SW 1271 (cell line): Measurements from ENCODE around the gene TMEM86B.
"Not testable (repeated sequence)": the region's sequence is repeated elsewhere in the genome, so short reads cannot be mapped to it uniquely, and the experiment has no call there.

ENCODE experiments used
- DNase-seq, 2 experiments: peaks; one replicate each; lab custom pipeline; 2025; lab: John Stamatoyannopoulos, UW

Gene TMEM86B

DNA sequence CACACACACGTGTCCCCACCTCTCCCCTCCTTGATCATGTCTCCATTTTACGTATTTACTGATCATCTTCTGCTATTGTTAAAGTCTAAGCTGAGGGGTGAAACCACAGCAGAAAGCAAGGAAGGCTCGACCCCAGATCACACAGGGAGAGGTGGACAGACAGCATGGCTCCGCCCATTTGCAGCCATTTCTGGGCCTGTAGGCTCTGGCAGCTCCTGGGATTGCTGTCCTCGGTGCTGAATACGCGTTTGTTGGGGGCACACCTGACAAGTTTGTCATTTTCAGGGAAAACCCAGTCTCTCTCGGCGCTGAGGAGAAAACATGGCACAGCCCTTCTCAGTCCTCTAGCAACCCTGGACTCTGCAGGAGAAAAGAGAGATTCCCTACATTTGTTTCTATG, 8.0 kb downstream of the TMEM86B start:
- DNase-seq, result no peak

DNA sequence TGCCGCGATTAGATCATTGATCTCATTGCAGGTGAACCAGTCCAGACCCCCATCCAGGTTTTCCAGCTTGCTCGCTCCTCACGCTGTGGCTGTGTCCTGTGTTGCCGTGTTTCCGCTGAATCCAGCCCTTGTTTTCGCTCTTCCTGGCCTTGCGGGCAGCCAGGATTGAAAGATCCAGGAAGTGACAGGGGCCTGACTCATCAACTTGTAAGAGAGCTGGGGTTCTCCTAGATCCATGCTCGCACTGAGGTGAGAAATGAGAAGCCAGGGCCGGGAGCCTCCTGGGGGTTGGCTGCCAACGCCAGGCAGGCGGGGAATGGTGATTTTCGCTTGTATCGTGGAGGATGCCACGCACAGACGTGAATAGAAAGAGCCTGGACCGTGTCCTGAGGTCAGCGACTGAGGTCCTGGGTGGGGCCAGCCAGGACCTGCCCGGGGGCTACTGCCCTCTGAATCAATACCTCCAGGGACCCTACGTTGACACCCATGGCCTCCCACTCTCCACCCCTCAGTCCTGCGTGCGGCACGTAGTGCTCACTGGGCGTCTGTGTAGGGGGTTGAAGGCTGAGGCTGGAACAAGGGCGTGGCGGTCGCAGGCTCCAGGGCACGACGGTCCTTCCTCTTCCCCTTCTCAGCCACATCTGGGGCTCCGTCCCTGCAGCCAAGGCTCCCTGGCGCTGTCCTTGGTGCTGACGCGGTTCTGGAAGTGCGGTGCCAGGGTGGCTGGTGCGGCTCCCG, 11.9 kb downstream of the TMEM86B start:
- peak; percentile 91 to 97 for DNase-seq

DNA sequence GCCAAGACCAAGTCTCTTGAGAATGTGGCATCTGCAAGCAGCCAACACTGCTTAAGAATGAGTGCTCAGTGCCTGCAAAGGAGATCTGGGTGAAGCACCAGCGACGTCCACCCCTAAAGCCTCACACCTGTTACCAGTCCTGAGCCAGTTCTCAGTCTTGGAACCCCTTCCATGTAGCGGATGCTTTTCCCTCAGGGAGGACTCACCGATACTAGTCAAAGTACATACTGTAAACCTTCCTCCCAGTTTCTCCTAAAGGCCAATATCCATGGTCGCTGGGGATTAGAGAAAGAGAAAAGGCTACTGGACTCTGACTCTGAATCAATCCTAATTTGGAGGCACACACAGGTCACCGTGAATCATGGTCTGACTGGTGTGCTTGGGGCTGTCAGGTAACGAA, 15.0 kb downstream of the TMEM86B start:
- no peak for DNase-seq

DNA sequence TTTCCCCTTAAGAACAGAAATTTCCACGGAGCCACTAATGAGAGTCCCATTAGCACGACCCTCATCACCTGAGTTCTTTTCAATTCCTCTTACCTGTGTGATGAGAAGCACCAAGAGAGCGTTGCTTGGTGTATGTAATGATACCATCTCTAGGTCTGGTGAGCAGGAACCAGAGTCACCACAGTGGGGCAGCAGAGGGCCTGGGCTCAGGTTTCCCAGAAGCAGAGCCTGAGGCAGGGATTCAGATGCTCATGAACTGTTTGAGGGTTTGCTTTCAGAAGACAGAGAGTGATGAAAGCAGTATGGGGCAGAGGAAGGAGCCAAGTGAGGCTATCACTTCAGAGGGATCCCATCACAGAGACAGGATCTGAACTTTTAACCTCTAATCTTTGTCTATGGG, 16.1 kb downstream of the TMEM86B start:
- DNase-seq, result peak in 1 of 2 experiments; percentile 74

DNA sequence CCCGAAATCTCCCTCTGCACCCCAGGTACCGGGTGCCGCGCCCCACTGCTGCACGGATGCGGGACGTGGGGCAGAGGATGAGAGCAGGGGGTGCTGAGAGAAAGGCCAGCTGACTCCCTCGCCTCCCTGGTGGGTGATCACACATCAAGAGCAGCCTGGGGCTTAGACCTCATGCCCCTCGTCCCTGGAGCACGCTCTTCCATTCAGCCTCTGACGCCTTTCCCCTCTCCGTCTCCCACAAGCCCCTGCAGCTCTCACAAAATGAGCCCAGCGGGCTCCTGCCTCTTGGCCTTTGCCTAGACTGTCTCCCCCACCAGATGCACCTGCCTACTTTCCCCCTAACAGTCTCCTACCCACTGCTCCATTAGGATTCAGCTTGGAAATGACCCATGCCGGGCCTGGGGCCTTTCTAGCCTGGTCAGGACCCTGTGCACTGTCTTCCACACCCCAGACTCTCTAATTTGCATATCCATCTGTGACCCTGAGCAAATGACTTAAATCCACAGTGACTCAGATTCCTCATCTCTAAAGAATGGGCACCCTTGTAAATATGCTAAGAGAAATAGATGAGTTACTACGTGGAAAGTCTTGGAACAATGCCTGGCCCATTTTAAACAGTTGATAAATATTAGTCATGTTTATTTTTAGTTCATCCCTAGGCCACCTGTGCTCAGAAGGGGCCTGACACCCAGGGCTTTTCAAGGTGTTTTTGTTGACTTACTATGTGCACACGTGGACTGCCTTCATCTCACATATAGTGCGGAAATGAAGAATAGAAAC, 18.7 kb downstream of the TMEM86B start:
- DNase-seq, result peak; percentile 62 to 92

DNA sequence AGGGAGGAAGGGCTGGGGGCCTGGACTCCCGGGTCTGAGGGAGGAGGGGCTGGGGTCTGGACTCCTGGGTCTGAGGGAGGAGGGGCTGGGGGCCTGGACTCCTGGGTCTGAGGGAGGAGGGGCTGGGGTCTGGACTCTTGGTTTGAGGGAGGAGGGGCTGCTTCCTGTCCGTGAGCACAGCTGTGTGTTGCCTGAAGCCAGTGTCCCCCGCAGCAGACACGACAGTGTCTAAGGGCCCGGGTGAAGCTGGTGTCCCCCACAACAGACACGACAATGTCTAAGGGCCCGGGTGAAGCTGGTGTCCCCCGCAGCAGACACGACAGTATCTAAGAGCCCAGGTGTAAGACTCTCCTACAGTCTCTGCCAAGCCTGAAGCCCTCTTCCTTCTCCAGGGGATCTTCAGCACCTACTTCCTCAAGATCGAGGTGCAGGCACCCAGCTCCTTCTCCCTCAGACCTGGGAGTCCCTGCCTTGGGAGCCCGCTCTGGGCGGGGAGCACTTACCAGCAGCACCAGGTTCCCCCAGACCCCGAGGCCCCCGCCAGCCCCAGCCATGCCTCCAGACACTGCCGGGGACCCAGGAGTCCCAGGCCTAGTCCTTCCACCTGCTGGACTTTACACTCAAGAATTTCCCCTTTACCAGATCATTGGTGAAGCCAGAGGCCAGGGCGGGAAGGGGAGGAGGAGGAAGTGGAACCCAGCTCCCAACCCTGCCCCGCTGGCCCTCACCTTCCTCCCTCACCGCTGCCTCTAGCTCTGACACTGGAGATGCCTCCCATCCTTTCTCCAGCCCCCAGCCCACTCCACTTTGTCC, 19.5 kb downstream of the TMEM86B start, which contains the start of gene PTPRH:
TSS of gene PTPRH (minus strand) at position 622 of the 813 bp plus-strand sequence. CDS start at position 554, 68 bp downstream.
- peak in 1 of 2 experiments; percentile 25 for DNase-seq

DNA sequence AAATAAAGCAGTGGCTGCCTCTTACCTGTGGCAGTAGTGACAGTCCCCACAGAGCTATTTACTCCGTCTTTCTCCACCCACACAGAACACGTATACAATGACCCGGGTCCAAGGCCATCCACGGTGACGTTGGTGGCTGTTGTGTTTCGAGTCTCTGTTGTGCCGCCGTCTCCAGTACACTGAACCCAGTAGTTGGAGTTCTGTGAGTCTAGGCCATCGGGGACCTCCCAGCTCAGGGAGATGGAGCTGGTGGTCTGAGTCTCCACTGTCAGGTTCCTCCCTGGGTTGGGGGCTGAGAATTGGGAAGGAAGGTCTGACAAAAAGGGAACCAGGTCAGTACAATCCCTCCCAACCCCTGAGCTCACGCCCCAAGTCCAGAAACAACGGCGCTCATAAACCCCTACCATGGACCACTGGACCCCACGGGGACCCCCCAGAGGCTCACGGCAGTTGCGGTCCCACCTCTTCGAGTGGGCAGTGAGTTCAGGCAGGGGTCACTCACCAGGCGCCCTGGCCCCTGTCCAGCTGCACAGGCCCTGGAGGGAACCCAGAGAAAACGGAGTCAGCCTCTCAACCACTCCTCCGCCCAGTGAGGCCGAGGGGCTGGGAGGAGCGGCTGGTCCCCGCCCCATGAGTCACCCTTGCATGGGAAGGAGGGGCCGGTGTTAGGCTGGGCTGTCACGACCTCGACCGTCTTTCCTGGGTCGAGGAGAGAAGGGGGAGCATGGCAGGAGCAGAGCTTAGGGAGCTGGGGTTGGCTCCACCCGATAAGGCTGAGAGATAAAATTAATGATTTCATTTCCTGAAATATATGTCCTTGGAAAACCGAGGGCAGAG, 21.7 kb downstream of the TMEM86B start:
- peak; percentile 59 to 79 for DNase-seq

DNA sequence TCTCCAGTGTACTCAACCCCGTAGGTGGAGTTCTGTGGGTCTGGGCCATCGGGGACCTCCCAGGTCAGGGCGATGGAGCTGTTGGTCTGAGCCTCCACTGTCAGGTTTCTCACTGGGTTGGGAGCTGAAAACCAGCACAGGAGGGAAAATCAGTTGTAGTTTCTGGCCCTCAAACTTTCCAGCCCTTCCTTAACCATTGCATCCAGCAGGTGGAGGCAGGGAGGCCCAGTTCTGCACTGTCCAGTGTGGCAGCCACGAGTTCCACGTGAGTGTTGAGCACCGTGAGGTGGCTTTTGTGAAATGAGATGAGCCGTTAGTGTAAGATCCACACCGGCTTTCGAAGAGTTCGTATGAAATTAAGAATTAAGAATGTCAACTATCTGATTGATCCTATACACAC, 26.4 kb downstream of the TMEM86B start:
- not testable (repeated sequence) for DNase-seq

DNA sequence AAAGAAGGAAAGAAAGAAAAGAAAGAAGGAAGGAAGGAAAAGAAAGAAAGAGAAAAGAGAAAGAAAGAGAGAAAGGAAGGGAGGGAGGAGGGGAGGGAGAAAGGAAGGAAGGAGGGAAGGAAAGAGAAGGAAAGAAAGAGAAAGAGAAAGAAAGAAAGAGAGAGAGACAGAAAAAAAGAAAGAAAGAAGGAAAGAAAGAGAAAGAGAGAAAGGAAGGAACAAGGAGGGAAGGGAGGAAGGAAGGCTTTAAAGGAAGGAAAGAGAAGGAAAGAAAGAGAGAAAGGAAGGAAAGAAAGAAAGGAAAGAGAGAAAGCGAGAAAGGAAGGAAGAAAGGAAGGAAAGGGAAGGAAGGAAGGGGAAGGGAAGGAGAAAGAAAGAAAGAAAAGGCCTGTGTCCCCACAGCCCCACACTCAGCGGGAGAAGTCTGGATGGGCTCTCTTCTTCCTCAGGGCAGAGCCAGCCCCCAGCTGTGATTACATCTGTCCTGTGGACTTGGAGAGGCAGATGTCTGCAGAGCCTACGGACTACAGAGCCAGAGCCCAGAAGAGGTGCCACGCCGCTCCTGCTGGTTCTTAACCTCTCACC, 28.9 kb downstream of the TMEM86B start:
- DNase-seq, result no peak

DNA sequence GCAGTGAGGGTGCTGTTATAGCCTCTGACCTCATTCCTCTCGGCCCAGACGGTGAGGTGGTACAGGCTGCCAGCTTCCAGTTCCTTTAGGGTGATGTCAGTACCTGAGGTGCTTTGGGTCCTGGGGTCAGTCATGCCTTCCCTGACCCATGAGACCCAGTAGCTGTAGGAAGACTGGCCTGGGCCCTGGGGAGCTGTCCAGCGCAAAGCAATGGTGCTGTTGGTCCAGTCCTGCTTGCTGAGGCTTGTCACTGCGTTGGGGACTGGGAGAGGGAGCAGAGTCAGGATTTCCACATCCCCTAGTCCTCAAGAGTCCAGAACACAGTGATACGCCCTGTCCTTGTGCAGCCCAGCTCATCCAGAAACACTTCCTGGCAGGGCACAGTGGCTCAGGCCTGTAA, 29.9 kb downstream of the TMEM86B start:
- no peak for DNase-seq

GRCh38 chr19:55197528-55197927, 31.0 kb downstream of the TMEM86B start:
- peak in 1 of 2 experiments; percentile 22 for DNase-seq

DNA sequence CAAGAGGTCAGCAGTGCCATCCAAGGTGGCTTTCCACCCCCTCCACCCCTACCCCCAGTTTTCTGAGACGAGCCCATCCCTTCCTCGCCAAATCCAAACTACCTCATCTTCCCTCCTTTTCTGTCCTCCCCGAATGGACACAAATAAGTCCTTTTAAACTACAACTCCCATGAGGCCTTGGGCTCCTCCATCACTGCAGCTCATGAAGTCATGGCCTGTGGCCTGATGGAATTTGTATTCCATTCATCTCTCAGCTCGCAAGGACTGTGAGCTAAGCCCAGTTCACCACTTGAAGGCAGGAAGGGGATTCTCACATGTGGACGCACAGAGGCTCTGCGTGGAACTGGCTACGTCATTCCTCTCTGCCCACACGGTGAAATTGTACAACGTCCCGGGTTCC, 31.8 kb downstream of the TMEM86B start:
- DNase-seq, result no peak

DNA sequence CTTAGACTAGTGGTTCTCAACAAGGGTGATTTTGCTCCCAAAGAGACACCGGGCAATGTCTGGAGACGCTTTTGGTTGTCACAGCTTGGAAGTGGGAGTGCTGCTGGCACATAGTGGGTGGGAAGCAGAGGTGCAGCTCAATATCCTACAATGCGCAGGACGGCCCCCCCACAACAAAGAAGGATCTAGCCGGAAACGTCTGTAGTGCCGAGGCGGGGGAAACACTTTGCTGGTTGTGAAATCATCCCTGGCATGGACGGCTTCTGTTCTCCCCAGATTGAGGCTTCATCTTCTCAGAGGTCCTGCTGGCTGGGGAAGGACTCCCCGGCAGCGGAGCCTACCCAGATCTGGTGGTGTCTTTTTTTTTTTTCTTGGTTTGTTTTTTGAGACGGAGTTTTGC, 35.1 kb downstream of the TMEM86B start:
- DNase-seq, result no peak

- DNase-seq, result peak; percentile 74 to 92
These were observed 39.1 kb downstream of the TMEM86B start for GRCh38 chr19:55189403-55189835.

GRCh38 chr19:55188625-55189024, 39.9 kb downstream of the TMEM86B start:
- DNase-seq, result peak in 1 of 2 experiments; percentile 4

DNA sequence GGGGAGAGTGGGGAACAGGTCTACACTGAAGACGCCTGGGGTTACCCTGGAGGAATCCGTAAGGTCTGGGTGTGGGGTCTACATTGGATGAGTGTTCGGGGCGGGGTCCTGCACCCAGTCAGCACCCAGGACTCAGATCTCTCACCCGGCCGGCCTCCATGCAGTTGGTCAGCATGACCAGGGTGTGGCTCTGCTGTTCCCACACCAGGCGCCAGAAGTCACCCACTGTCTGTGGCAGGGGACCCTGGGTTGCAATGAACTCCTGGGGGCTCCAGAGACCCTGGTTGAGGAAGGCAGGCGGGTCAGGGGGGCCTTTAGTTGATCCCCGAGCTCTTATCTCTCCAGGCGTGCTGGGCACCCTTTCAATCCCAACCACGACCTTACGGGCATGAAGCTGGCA, 42.5 kb downstream of the TMEM86B start:
- no peak for DNase-seq

DNA sequence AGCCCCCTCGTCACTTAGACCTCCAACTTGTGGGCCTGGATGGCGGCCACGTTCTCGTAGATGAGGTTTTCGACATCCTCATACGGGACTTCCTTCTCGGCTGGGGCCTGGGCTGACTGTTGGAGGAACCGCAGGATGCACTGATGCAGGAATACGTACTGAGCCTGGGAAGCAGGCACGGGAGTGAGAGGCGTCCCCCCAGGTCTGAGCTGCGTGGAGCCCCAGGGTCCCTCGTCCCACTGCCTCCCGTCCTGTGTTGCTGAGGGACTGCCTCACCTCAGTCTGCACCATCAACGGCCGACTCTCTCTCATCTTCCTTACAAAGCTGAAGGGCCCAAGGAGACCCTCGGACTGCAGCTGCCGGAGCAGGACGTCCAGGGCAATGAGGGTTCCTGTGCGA, 46.8 kb downstream of the TMEM86B start:
- DNase-seq, result no peak

GRCh38 chr19:55179606-55180484, 48.7 kb downstream of the TMEM86B start, which contains the start of gene SYT5:
Gene SYT5 (minus strand): TSS chr19:55180289. CDS start chr19:55179041, 1,248 bp downstream.
- DNase-seq, result no peak

- DNase-seq, result peak in 1 of 2 experiments; percentile 74
These were observed 49.6 kb downstream of the TMEM86B start for GRCh38 chr19:55178781-55179599.
